ENCODE results near the gene SPATS2.

SPATS2 gene

GRCh38 chr12:49557187-49557916 is 190.1 kb downstream of the SPATS2 start:
- no peak for DNase-seq (ENCODE audit: low spot score)

GRCh38 chr12:49557917-49558215 is 190.6 kb downstream of the SPATS2 start:
- DNase-seq (ENCODE audit: low spot score), result no peak

- DNase-seq (ENCODE audit: low spot score), result no peak
Observed at GRCh38 chr12:49558526-49558925, 191.3 kb downstream of the SPATS2 start.

- DNase-seq (ENCODE audit: low spot score), result no peak
Observed at GRCh38 chr12:49559011-49559675, 191.9 kb downstream of the SPATS2 start.

- no peak for DNase-seq (ENCODE audit: low spot score)
Observed at GRCh38 chr12:49560695-49561094, 193.4 kb downstream of the SPATS2 start.

GRCh38 chr12:49562233-49562632 is 195.0 kb downstream of the SPATS2 start:
- no peak for DNase-seq (ENCODE audit: low spot score)

GRCh38 chr12:49562831-49563230 is 195.6 kb downstream of the SPATS2 start:
- DNase-seq (ENCODE audit: low spot score), result no peak

GRCh38 chr12:49563951-49564685 is 196.9 kb downstream of the SPATS2 start:
- DNase-seq (ENCODE audit: low spot score), result no peak

- peak; percentile 11 for DNase-seq (ENCODE audit: low spot score)
Observed at GRCh38 chr12:49564686-49565405, 197.6 kb downstream of the SPATS2 start.

- no peak for DNase-seq (ENCODE audit: low spot score)
Observed at GRCh38 chr12:49565406-49566265, 198.4 kb downstream of the SPATS2 start.

- no peak for DNase-seq (ENCODE audit: low spot score)
Observed at GRCh38 chr12:49566361-49566760, 199.1 kb downstream of the SPATS2 start.

- no peak for DNase-seq (ENCODE audit: low spot score)
Observed at GRCh38 chr12:49567302-49567610, 200.0 kb downstream of the SPATS2 start.

- DNase-seq (ENCODE audit: low spot score), result peak; percentile 92
Observed at GRCh38 chr12:49567611-49568441, 200.6 kb downstream of the SPATS2 start, which contains the start of gene MCRS1. TSS of gene MCRS1 (minus strand) at chr12:49568142. CDS start at chr12:49566731, 1,411 bp downstream.

GRCh38 chr12:49568442-49569162 is 201.3 kb downstream of the SPATS2 start:
- no peak for DNase-seq (ENCODE audit: low spot score)

Measured in activated CD4-positive, alpha-beta T cell treated with anti-CD3 and anti-CD28 coated beads, Interleukin-2, Interleukin-4, amounts not matched to agents 100 ng/mL and 50 ng/mL, durations not matched to agents 16 hours and 8 hours (primary cell).